GM21528 (cell line): ENCODE results near the gene MICB.
"Not testable (repeated sequence)": the region's sequence is repeated elsewhere in the genome, so short reads cannot be mapped to it uniquely, and the experiment has no call there.

Source experiments
- ATAC-seq: cut with Tn5 transposase; IDR thresholded peaks from one replicate; pipeline ENCODE4 v1.9.1; 2021; ENCODE audit warnings: mild to moderate bottlenecking, moderate library complexity; ENCODE audit not compliant: unreplicated experiment, low FRiP score

MICB gene

DNA sequence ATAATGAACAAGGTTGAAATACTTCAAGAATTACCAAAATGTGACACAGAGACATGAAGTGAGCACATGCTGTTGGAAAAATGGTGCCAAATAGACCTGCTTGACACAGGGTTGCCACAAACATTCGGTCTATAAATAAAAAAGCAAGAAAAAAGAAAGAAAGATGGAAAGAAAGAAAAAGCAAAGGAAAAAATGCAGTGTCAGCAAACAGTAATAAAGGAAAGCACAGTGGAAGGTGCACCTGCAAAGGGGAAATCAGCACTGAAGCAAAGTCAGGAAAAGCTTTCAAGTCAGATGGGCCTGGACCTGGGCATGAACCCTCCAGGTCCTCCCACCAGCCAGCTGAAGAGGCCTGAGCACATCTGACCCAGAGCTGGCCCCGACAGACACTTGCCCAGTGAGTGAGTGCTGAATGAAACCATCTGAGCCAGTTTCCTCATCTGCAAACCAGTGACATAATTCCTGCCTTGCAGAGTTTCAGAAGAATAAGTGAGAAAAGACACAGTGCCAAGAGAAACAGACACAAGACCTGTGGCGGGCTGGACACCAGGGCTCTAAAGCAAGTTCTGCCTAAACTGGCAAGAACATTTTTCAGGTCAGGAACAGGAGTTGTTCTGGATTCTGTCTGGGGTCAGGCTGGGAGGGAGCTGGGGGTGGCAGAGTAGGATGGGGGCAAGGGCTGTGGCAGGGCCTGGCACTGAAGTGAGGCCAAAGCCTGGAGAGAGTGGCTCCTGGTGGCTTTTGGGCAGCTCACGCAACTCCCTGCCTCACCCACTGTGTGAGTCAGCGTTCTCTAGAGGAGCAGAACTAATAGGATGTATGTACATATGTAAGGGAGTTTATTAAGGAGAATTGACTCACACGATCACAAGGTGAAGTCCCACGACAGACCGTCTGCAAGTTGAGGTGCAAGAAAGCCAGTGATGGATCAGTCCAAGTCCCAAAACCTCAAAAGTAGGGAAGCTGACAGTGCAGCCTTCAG is 23.9 kb upstream of the MICB start:
- no peak for ATAC-seq

GRCh38 chr6:31474871-31475286 is 23.1 kb upstream of the MICB start:
- no peak for ATAC-seq

- no peak for ATAC-seq
Observed at GRCh38 chr6:31476515-31477139, 21.3 kb upstream of the MICB start.

DNA sequence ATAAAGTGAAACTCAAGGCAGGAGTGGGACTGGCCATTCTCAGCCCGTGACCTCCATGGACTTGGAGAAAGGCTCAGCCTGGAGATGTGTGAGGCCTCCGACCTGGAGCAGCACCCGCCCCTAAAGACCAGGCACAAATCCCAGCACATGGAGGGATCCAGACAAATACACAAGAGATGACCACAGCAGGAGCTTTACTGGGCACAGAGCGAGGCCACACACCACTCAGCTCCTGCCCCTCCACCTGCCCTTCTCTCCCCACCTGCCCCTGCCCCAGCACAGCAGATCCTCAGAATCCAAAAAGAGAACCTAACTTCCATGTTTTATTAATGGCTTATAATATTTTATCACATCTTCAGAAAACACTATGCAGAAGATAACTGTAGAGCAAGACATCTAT is 20.4 kb upstream of the MICB start:
- no peak for ATAC-seq

- ATAC-seq, result no peak
Observed at GRCh38 chr6:31478186-31478950, 19.6 kb upstream of the MICB start.

GRCh38 chr6:31479151-31479932 is 18.6 kb upstream of the MICB start:
- no peak for ATAC-seq

GRCh38 chr6:31479933-31480535 is 17.9 kb upstream of the MICB start:
- no peak for ATAC-seq

DNA sequence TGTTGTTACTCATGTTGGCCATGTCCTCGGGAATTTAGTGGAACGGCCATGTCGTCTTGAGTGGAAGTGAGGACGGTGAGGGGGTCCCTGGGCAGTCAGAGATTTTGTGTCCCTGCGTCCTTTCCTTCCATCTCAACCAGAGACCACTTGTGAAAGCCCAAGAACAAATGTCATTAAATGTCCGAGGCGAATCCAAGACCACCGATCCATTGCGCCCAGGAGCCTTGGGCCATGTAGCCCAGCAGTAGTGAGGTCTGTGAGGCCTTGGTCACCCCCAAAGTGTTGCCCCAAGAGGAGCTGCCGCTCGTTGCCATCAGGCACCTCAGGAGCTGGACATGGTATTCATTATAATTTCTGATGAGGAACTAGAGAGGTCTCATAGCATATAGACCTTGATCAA is 17.4 kb upstream of the MICB start:
- no peak for ATAC-seq

GRCh38 chr6:31483392-31483791 is 14.6 kb upstream of the MICB start:
- ATAC-seq, result no peak

- no peak for ATAC-seq
Observed at GRCh38 chr6:31485055-31485454, 12.9 kb upstream of the MICB start.

- ATAC-seq, result not testable (repeated sequence)
Observed at GRCh38 chr6:31486065-31486837, 11.7 kb upstream of the MICB start.

GRCh38 chr6:31487674-31488073 is 10.3 kb upstream of the MICB start:
- not testable (repeated sequence) for ATAC-seq

DNA sequence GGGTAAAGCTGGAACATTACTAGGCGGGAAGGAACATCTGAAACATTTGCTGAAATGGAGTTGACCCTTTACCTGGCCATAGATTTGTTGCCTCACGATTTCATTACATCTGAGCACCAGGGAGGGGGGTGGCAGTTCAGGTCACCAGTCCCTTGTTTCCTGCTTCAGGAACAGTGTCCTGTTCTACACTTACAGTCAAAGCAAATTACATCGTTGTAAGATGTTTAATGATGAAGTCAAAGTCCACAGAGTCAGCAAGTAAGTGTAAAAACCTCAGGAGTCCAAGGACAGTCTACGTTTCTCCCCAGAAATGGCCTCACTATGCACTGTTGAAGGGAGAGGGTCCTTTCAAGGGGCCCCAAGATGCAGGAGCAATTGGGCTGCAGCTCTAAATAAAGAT is 8.9 kb upstream of the MICB start:
- ATAC-seq, result no peak

- no peak for ATAC-seq
Observed at GRCh38 chr6:31490115-31490873, 7.7 kb upstream of the MICB start.

DNA sequence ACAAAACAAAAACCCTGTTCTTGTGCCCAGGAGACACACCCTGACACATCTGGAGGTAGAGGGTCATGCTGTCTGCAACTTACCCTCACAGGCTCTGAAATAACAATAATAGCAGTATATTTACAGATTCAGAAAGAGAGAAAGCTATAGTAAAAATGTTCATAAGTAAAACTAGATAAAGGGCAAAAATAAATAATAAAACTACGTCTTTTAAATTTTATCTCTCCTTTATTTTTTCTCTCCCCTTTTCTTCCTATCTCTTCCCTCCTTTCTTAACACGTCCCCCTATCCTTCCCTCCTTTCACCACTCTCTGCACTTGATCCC is 4.4 kb upstream of the MICB start:
- not testable (repeated sequence) for ATAC-seq

DNA sequence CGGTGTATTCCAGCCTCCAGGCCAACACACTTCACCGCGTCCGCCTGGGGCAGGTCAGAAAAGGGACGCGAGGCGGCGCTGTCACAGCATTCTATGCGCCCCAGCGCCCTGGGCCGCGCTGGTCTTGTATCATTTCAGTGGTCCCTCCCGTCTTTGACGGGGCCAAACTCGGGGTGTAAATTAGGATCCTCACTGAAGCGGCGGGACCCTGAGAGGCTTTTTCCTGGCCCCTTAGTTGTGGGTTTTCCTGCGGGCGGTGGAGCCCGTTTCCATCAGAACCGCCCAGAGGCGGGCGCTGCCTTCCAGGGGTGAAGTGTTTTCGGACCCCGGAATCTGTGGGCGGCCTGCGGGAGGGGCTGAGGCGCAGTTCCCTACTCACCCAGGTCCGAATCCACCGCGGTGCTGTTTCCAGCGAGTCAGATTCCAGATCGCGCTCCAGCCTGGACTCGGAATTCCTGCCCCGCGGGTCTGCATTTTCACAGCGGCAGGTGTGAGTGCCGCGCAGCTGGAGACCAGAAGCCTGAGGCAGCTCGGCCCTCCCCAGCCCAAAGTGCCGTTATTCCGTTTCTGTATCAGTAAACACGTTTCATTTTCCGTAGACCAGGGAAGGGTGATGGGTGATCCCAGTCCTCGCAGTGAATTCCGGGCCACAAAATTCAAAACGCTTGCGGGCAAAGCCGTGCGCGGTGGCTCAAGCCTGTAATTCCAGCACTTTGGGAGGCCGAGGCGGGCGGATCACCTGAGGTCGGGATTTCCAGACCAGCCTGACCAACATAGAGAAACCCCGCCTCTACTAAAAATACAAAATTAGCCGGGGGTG is 3.9 kb upstream of the MICB start:
- peak; percentile 48 for ATAC-seq

DNA sequence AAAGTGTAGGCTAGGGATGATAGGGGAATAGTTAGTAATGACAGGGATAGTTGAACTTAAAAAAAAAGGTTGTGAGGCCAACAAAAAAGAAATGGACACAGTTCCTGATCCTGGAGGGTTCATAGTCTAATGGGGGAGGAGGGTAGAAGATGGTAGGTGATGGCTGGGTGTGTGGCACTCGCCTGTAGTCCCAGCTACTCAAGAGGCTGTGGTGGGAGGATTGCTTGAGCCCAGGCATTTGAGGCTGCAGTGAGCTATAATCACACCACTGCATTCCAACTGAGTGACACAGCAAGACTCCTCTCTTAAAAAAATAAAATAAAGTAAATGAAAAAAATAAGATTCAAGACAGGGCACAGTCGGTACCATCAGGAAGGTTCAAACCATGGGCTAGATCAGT is 2.4 kb upstream of the MICB start:
- ATAC-seq, result no peak

- not testable (repeated sequence) for ATAC-seq
Observed at GRCh38 chr6:31496826-31497225, 1.1 kb upstream of the MICB start.
